Breast epithelium (tissue), 3 donors: ENCODE measurements around the gene METRNL.

Experiments
- POLR2A ChIP-seq: fragments of 450-650 bp; IDR thresholded peaks from one replicate; pipeline ENCODE4 v1.6.1; 2016; ENCODE audit warnings: antibody characterized with exemption, mild to moderate bottlenecking, moderate library complexity
- POLR2AphosphoS5 ChIP-seq, 3 donors: sonication (generic); formaldehyde crosslinking; IDR thresholded peaks; one replicate each; pipeline ENCODE4 v1.6.1; 2017; ENCODE audit warnings: antibody characterized with exemption in 3 of 3
- TF ChIP-seq, protein P1 (sequence below), 3 donors: fragments of 450-650 bp; IDR thresholded peaks; one replicate each; pipeline ENCODE4 v1.5.1; 2016 to 2017; ENCODE audit warnings: antibody characterized with exemption in 3 of 3, mild to moderate bottlenecking in 3 of 3, moderate library complexity in 3 of 3

DNA sequence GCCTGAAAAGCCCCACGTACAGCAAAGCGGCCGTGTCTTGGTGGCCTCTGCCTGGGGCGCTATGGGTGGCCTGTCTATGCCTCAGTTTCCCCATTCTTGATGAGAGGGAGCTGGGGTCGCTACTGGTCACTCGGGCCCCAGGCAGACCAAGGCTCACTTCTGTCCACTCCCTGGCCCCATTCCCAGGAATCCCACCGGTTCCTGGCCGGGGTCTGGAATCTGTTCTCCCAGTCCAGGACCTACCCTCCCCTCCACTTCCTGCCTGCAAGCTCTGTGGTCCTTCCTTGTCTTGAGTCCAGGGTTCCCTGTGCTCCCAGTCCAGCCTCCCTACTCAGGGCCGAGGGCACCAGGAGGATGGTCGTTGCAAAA, 24.5 kb downstream of the METRNL start:
- TF ChIP-seq POLR2AphosphoS5 (IDR thresholded peaks at IDR 0.05) (no peak), POLR2A (no peak)
- TF ChIP-seq, protein P1, sequence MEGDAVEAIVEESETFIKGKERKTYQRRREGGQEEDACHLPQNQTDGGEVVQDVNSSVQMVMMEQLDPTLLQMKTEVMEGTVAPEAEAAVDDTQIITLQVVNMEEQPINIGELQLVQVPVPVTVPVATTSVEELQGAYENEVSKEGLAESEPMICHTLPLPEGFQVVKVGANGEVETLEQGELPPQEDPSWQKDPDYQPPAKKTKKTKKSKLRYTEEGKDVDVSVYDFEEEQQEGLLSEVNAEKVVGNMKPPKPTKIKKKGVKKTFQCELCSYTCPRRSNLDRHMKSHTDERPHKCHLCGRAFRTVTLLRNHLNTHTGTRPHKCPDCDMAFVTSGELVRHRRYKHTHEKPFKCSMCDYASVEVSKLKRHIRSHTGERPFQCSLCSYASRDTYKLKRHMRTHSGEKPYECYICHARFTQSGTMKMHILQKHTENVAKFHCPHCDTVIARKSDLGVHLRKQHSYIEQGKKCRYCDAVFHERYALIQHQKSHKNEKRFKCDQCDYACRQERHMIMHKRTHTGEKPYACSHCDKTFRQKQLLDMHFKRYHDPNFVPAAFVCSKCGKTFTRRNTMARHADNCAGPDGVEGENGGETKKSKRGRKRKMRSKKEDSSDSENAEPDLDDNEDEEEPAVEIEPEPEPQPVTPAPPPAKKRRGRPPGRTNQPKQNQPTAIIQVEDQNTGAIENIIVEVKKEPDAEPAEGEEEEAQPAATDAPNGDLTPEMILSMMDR (IDR thresholded peaks at IDR 0.05): no peak
